ENCODE results near the gene ITGA2. TPM values are rescaled to one million over a fixed set of nuclear protein-coding genes. Genes with fewer than 3 reads are reported as not detected.

ITGA2 gene
- total RNA-seq, 3 donors from 2014 or later = 0.80 to 33.7 (median 11.8) TPM

GRCh38 chr5:53069626-53070025 lies 80.5 kb downstream of the ITGA2 start:
- intact Hi-C loops (cut with DNase I; ENCODE audit: low total_unique reads) = no loop called here
- no peaks in the 10 kb centered on the region for H3K4me1 ChIP-seq
- H3K27me3 ChIP-seq = no peaks in the 10 kb centered on the region
- TF ChIP-seq CTCF (IDR thresholded peaks at IDR 0.05) = no peak
- H3K36me3 ChIP-seq = no peaks in the 10 kb centered on the region
- DNase-seq (ENCODE audit: low spot score in 2 of 2) = no peak
- no peaks in the 10 kb centered on the region for H3K9me3 ChIP-seq
- H3K4me3 ChIP-seq = no peak overlapping the region
- no peak overlapping the region for H3K27ac ChIP-seq

DNA sequence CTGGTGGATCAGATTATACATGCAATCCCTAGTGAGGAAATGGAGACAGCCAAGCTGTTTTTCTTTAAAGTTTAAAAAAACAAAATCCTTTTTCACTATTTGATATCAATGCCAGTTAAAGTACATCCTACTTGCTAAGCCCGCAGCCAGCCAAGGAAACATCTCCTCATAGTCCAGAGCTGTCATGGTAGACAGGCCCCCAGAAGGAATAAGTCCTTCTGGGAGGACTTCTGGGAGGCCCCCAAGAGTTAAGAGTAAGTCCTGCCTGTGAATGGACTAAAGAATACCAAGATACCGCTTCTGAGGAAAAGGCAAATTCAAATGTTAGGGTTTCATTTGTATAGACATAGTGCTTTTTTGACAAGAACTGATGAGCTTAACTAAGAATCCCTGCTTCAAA lies 82.1 kb downstream of the ITGA2 start:
- DNase-seq (ENCODE audit: low spot score in 2 of 2) = no peak
- intact Hi-C loops (cut with DNase I; ENCODE audit: low total_unique reads) = no loop called here
- no peaks in the 10 kb centered on the region for H3K9me3 ChIP-seq
- no peaks in the 10 kb centered on the region for H3K27me3 ChIP-seq
- no peaks in the 10 kb centered on the region for H3K4me1 ChIP-seq
- H3K36me3 ChIP-seq = no peaks in the 10 kb centered on the region
- TF ChIP-seq POLR2AphosphoS5 (IDR thresholded peaks at IDR 0.05) (no peak), CTCF (IDR thresholded peaks at IDR 0.05) (no peak), POLR2A (IDR thresholded peaks at IDR 0.05) (no peak)
- H3K27ac ChIP-seq = no peak overlapping the region
- no peak overlapping the region for H3K4me3 ChIP-seq

DNA sequence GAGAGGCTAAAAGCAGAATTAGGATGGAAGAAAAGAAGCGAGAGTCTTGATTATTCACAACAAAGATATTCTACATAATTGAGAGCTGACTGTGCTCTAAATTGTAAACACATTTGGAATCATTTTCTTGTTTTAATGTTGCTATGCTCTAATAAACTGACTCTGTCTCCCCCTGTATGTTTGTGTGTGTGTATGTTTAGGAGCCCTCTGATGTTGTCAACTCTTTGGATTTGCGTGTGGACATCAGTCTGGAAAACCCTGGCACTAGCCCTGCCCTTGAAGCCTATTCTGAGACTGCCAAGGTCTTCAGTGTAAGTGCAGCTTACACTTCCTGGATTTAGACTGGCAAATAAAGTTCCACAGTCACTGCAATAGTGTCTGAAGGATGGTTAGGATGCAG lies 82.6 kb downstream of the ITGA2 start:
- H3K9me3 ChIP-seq = no peaks in the 10 kb centered on the region
- intact Hi-C loops (cut with DNase I; ENCODE audit: low total_unique reads) = no loop called here
- H3K27ac ChIP-seq = no peak overlapping the region
- H3K36me3 ChIP-seq = no peaks in the 10 kb centered on the region
- TF ChIP-seq CTCF (IDR thresholded peaks at IDR 0.05) = no peak
- TF ChIP-seq POLR2A (IDR thresholded peaks at IDR 0.05) = no peak
- TF ChIP-seq POLR2AphosphoS5 (IDR thresholded peaks at IDR 0.05) = no peak
- H3K4me3 ChIP-seq = no peak overlapping the region
- H3K4me1 ChIP-seq = no peaks in the 10 kb centered on the region
- no peaks in the 10 kb centered on the region for H3K27me3 ChIP-seq
- no peak for DNase-seq (ENCODE audit: low spot score in 2 of 2)

DNA sequence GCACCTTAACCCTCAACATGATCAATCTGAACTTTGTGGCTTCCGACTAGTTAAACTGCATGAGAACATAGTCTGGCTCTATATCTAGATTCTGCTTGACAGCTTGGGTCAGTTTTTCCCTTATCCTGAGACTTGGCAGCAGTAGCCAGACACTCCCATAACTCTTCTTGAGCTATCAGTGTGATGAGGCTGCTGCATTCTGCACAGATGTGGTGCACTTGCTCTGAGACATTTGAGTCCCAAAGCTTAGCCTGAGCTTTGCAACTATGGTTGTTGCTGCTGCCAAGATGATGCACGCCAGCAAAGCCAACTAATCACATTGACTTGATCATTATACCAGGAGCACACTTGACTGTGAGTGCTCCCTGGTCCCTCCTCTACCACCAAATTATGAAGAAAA lies 84.2 kb downstream of the ITGA2 start:
- no peak overlapping the region for H3K27ac ChIP-seq
- H3K4me3 ChIP-seq = no peak overlapping the region
- no peaks in the 10 kb centered on the region for H3K4me1 ChIP-seq
- H3K36me3 ChIP-seq = no peaks in the 10 kb centered on the region
- DNase-seq (ENCODE audit: low spot score in 2 of 2) = no peak
- intact Hi-C loops (cut with DNase I; ENCODE audit: low total_unique reads) = no loop called here
- TF ChIP-seq POLR2AphosphoS5 (IDR thresholded peaks at IDR 0.05) (no peak), CTCF (IDR thresholded peaks at IDR 0.05) (no peak), POLR2A (IDR thresholded peaks at IDR 0.05) (no peak)
- no peaks in the 10 kb centered on the region for H3K9me3 ChIP-seq
- H3K27me3 ChIP-seq = no peaks in the 10 kb centered on the region

DNA sequence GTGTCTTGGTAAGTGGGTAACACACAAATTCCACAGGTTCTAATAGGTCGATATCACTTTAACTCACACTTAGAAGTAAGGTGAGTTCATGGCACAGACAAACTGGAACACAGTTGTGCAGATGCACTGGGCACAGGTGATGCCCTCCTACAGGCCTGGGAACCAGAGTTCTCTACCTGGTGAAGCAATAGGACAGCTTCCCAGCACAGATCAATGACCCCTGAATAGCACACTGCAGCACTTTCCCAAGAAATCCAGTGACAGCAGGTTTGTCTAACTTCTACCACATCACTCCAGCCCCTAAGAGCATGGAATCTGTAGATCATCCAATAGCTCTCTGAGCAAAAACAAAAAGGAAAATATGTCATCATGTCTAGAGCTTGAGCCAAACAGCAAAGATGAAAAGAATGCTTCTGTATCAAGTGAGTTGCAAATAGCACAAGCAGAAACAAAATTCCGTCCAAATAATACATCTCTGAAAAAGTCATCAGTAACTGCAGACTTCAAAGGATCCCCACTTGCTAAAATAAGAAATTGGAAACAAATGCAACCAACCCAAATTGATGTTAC lies 86.9 kb downstream of the ITGA2 start:
- no peaks in the 10 kb centered on the region for H3K36me3 ChIP-seq

More for the DNA sequence above, 86.9 kb downstream of the ITGA2 start:
- Histone ChIP-seq H3K4me1 (no peaks in the 10 kb centered on the region), H3K4me3 (no peak overlapping the region), H3K27ac (no peak overlapping the region), H3K27me3 (no peaks in the 10 kb centered on the region), H3K9me3 (no peaks in the 10 kb centered on the region)
- TF ChIP-seq POLR2AphosphoS5 (IDR thresholded peaks at IDR 0.05) (no peak), POLR2A (IDR thresholded peaks at IDR 0.05) (no peak), CTCF (IDR thresholded peaks at IDR 0.05) (no peak)
- DNase-seq (ENCODE audit: low spot score in 2 of 2) = no peak
- intact Hi-C loops (cut with DNase I; ENCODE audit: low total_unique reads) = no loop called here
